DOHH2 (cell line): ENCODE results near the gene DAPL1.

ENCODE experiments used
- EZH2phosphoT487 ChIP-seq: fragments of 200-600 bp; sonication (generic); IDR thresholded peaks from 2 replicates; pipeline ENCODE4 v1.6.1; 2017; ENCODE audit warnings: borderline replicate concordance, mild to moderate bottlenecking, antibody characterized with exemption, low read length, moderate library complexity, mixed read lengths
- TF ChIP-seq, protein P1 (sequence below): fragments of 200-600 bp; sonication (generic); IDR thresholded peaks from one replicate; pipeline ENCODE4 v1.5.1; 2014; ENCODE audit warnings: antibody characterized with exemption, mild to moderate bottlenecking, low read depth, low read length; ENCODE audit not compliant: poor library complexity, severe bottlenecking

DNA sequence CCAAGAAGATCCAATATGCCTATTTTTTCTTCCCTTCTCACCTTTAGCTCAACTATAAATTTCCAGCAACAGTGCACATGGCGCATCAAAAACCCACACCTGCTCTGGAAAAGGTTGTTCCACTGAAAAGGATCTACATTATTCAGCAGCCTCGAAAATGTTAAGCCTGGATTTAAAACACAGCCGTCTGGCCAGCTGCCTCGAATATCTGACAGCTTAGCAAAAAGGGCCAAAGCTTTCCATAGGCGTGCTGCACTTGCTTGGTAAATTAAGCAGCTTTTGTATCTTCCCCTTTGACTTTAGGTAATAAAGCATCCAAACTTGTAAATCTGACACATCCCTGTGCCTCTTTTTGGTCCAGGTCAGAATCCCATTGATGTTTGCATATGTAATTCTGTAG lies 20.5 kb downstream of the DAPL1 start:
- TF ChIP-seq, protein P1, sequence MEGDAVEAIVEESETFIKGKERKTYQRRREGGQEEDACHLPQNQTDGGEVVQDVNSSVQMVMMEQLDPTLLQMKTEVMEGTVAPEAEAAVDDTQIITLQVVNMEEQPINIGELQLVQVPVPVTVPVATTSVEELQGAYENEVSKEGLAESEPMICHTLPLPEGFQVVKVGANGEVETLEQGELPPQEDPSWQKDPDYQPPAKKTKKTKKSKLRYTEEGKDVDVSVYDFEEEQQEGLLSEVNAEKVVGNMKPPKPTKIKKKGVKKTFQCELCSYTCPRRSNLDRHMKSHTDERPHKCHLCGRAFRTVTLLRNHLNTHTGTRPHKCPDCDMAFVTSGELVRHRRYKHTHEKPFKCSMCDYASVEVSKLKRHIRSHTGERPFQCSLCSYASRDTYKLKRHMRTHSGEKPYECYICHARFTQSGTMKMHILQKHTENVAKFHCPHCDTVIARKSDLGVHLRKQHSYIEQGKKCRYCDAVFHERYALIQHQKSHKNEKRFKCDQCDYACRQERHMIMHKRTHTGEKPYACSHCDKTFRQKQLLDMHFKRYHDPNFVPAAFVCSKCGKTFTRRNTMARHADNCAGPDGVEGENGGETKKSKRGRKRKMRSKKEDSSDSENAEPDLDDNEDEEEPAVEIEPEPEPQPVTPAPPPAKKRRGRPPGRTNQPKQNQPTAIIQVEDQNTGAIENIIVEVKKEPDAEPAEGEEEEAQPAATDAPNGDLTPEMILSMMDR = no peak
- TF ChIP-seq EZH2phosphoT487 = no peak
